ENCODE measurements around the gene ANKRD27. TPM values are rescaled to one million over a fixed set of nuclear protein-coding genes. Genes with fewer than 3 reads are reported as not detected.

ANKRD27 gene
- polyA plus RNA-seq, 1 donor = 11.2 TPM

DNA sequence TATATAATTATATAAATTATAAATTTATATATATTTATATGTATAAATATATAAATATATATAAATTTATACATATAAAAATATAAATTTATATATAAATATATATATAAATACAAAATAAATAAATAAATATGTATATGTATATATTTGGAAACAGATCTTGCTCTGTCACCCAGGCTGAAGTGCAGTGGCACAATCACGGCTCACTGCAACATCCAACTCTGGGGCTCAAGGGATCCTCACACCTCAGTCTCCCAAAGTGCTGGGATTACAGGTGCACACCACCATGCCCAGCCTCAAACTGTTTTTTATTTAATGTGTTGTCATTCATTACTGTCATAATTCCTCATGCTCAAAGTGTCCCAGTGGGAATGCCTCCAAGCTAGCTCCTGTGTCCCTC, 119.2 kb downstream of the ANKRD27 start:
- DNase-seq (ENCODE audit: low read depth) = no peak

DNA sequence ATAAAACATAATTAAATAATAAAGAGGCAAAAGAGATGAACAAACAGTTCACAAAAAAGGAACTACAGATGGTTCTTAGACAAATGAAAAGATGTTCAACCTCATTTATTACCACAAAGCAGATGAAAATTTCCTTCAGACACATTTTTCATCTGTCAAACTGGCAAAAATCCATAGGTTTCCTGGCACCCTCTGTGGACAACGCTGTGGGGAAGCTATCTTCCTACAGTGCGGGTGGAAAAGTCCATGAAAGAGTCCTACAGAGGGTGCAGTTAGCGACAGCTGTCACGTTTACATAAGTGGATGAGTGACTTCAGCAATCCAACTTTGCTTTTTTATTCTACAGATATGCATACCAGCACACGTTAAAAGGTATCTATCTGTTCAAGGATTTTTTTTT, 124.3 kb downstream of the ANKRD27 start:
- no peak for DNase-seq (ENCODE audit: low read depth)

Other genes with a start within 250 kb of the ANKRD27 start
- gene PDCD5, start 94.0 kb downstream of the ANKRD27 start, polyA plus RNA-seq (ENCODE audit: insufficient read length) = 138 TPM
- 0.20 TPM for gene RGS9BP, start 668 bp upstream of the ANKRD27 start, polyA plus RNA-seq (ENCODE audit: insufficient read length)
- gene NUDT19, start 16.6 kb upstream of the ANKRD27 start, polyA plus RNA-seq (ENCODE audit: insufficient read length) = 8.2 TPM
- 0.63 TPM for gene TDRD12, start 44.6 kb upstream of the ANKRD27 start, polyA plus RNA-seq (ENCODE audit: insufficient read length)
- 0.62 TPM for gene SLC7A9, start 194.6 kb upstream of the ANKRD27 start, polyA plus RNA-seq (ENCODE audit: insufficient read length)